GM20431 (cell line): Measurements from ENCODE around the gene SPATS1.
"Not testable (repeated sequence)": the region's sequence is repeated elsewhere in the genome, so short reads cannot be mapped to it uniquely, and the experiment has no call there.

ENCODE experiments used
- in situ Hi-C: fragments of 300-500 bp; cut with MseI, MboI; formaldehyde crosslinking; loops from one replicate; pipeline ENCODE4 v1.15.0; 2020; ENCODE audit warnings: low sequenced_read_pairs; ENCODE audit not compliant: unreplicated experiment

Gene SPATS1

GRCh38 chr6:44339301-44339700 is 3.1 kb upstream of the SPATS1 start:
- in situ Hi-C loops: loop anchor here (10.0 to 25.0 kb wide), 2 partner anchors 64 to 177 kb away; partner anchors contain the start of genes CAPN11 and TMEM151B

- in situ Hi-C loops: loop anchor here (10.0 to 25.0 kb wide), 2 partner anchors 65 to 178 kb away; partner anchors contain the start of genes CAPN11 and TMEM151B
Measured at GRCh38 chr6:44339763-44340625, 2.5 kb upstream of the SPATS1 start.

- in situ Hi-C loops: loop anchor here (25.0 kb wide), 1 partner anchor 179 kb away; the partner anchor contains the start of gene CAPN11
Measured at GRCh38 chr6:44341095-44341890, 1.2 kb upstream of the SPATS1 start.

GRCh38 chr6:44342052-44342451 is 398 bp upstream of the SPATS1 start:
- in situ Hi-C loops: loop anchor here (25.0 kb wide), 1 partner anchor 180 kb away; the partner anchor contains the start of gene CAPN11

GRCh38 chr6:44346818-44347217 is 4.4 kb downstream of the SPATS1 start:
- in situ Hi-C loops: loop anchor here (25.0 kb wide), 1 partner anchor 185 kb away; the partner anchor contains the start of gene CAPN11

GRCh38 chr6:44349904-44350649 is 7.6 kb downstream of the SPATS1 start:
- in situ Hi-C loops: loop anchor here (25.0 kb wide), 1 partner anchor 188 kb away; the partner anchor contains the start of gene CAPN11

- in situ Hi-C loops: not testable (repeated sequence)
Measured at GRCh38 chr6:44350650-44350994, 8.2 kb downstream of the SPATS1 start.

- in situ Hi-C loops: no loop called here
Measured at GRCh38 chr6:44352259-44352658, 9.8 kb downstream of the SPATS1 start.

GRCh38 chr6:44353336-44353735 is 10.9 kb downstream of the SPATS1 start:
- in situ Hi-C loops: no loop called here

GRCh38 chr6:44355640-44356039 is 13.2 kb downstream of the SPATS1 start:
- in situ Hi-C loops: no loop called here

GRCh38 chr6:44356487-44356886 is 14.0 kb downstream of the SPATS1 start:
- in situ Hi-C loops: no loop called here

- in situ Hi-C loops: no loop called here
Measured at GRCh38 chr6:44359973-44360372, 17.5 kb downstream of the SPATS1 start.

- in situ Hi-C loops: no loop called here
Measured at GRCh38 chr6:44361947-44362346, 19.5 kb downstream of the SPATS1 start.

- in situ Hi-C loops: no loop called here
Measured at GRCh38 chr6:44363377-44363926, 21.0 kb downstream of the SPATS1 start.

- in situ Hi-C loops: no loop called here
Measured at GRCh38 chr6:44366781-44367180, 24.3 kb downstream of the SPATS1 start.

- in situ Hi-C loops: no loop called here
Measured at GRCh38 chr6:44367681-44368080, 25.2 kb downstream of the SPATS1 start.

GRCh38 chr6:44373051-44373450 is 30.6 kb downstream of the SPATS1 start:
- in situ Hi-C loops: no loop called here

- in situ Hi-C loops: no loop called here
Measured at GRCh38 chr6:44373787-44374186, 31.3 kb downstream of the SPATS1 start.

GRCh38 chr6:44375071-44375470 is 32.6 kb downstream of the SPATS1 start:
- in situ Hi-C loops: no loop called here

- in situ Hi-C loops: no loop called here
Measured at GRCh38 chr6:44377484-44377883, 35.0 kb downstream of the SPATS1 start.
